ENCODE results near the gene ASCC1.
"Not testable (repeated sequence)": the region's sequence is repeated elsewhere in the genome, so short reads cannot be mapped to it uniquely, and the experiment has no call there.

The ASCC1 gene

GRCh38 chr10:72170263-72170662 lies 45.8 kb downstream of the ASCC1 start:
- no peak for DNase-seq (ENCODE audit: low read depth in 2 of 2)

GRCh38 chr10:72167118-72167517 lies 49.0 kb downstream of the ASCC1 start:
- DNase-seq (ENCODE audit: low read depth in 2 of 2) = no peak

GRCh38 chr10:72164617-72165016 lies 51.5 kb downstream of the ASCC1 start:
- no peak for DNase-seq (ENCODE audit: low read depth in 2 of 2)

GRCh38 chr10:72162978-72163377 lies 53.1 kb downstream of the ASCC1 start:
- no peak for DNase-seq (ENCODE audit: low read depth in 2 of 2)

GRCh38 chr10:72158176-72158575 lies 57.9 kb downstream of the ASCC1 start:
- no peak for DNase-seq (ENCODE audit: low read depth in 2 of 2)

GRCh38 chr10:72156223-72156622 lies 59.9 kb downstream of the ASCC1 start:
- DNase-seq (ENCODE audit: low read depth in 2 of 2) = no peak

- DNase-seq (ENCODE audit: low read depth in 2 of 2) = no peak
Observed at GRCh38 chr10:72152286-72152685, 63.8 kb downstream of the ASCC1 start.

GRCh38 chr10:72150746-72151478 lies 65.2 kb downstream of the ASCC1 start:
- DNase-seq (ENCODE audit: low read depth in 2 of 2) = not testable (repeated sequence)

GRCh38 chr10:72147324-72147584 lies 68.8 kb downstream of the ASCC1 start:
- DNase-seq (ENCODE audit: low read depth in 2 of 2) = not testable (repeated sequence)

GRCh38 chr10:72146559-72147323 lies 69.3 kb downstream of the ASCC1 start:
- DNase-seq (ENCODE audit: low read depth in 2 of 2) = no peak

GRCh38 chr10:72146071-72146470 lies 70.0 kb downstream of the ASCC1 start:
- no peak for DNase-seq (ENCODE audit: low read depth in 2 of 2)

- DNase-seq (ENCODE audit: low read depth in 2 of 2) = no peak
Observed at GRCh38 chr10:72145657-72146056, 70.4 kb downstream of the ASCC1 start.

GRCh38 chr10:72140850-72141249 lies 75.2 kb downstream of the ASCC1 start:
- DNase-seq (ENCODE audit: low read depth in 2 of 2) = no peak

- DNase-seq (ENCODE audit: low read depth in 2 of 2) = no peak
Observed at GRCh38 chr10:72140174-72140573, 75.9 kb downstream of the ASCC1 start.

GRCh38 chr10:72137583-72137982 lies 78.5 kb downstream of the ASCC1 start:
- DNase-seq (ENCODE audit: low read depth in 2 of 2) = no peak

- not testable (repeated sequence) for DNase-seq (ENCODE audit: low read depth in 2 of 2)
Observed at GRCh38 chr10:72136225-72136624, 79.9 kb downstream of the ASCC1 start.

GRCh38 chr10:72134785-72135767 lies 81.0 kb downstream of the ASCC1 start:
- no peak for DNase-seq (ENCODE audit: low read depth in 2 of 2)

GRCh38 chr10:72133517-72133916 lies 82.6 kb downstream of the ASCC1 start:
- no peak for DNase-seq (ENCODE audit: low read depth in 2 of 2)

GRCh38 chr10:72132854-72133253 lies 83.2 kb downstream of the ASCC1 start:
- DNase-seq (ENCODE audit: low read depth in 2 of 2) = no peak

GRCh38 chr10:72127571-72127970 lies 88.5 kb downstream of the ASCC1 start:
- DNase-seq (ENCODE audit: low read depth in 2 of 2) = no peak

GRCh38 chr10:72126872-72127232 lies 89.2 kb downstream of the ASCC1 start:
- DNase-seq (ENCODE audit: low read depth in 2 of 2) = no peak

- no peak for DNase-seq (ENCODE audit: low read depth in 2 of 2)
Observed at GRCh38 chr10:72126184-72126871, 89.7 kb downstream of the ASCC1 start.
